HG03342 (cell line): ENCODE data around the gene TARS2.

ENCODE experiments used
- ATAC-seq: cut with Tn5 transposase; IDR thresholded peaks from one replicate; pipeline ENCODE4 v1.9.1; 2021; ENCODE audit warnings: mild to moderate bottlenecking, moderate library complexity; ENCODE audit not compliant: unreplicated experiment

The TARS2 gene

DNA sequence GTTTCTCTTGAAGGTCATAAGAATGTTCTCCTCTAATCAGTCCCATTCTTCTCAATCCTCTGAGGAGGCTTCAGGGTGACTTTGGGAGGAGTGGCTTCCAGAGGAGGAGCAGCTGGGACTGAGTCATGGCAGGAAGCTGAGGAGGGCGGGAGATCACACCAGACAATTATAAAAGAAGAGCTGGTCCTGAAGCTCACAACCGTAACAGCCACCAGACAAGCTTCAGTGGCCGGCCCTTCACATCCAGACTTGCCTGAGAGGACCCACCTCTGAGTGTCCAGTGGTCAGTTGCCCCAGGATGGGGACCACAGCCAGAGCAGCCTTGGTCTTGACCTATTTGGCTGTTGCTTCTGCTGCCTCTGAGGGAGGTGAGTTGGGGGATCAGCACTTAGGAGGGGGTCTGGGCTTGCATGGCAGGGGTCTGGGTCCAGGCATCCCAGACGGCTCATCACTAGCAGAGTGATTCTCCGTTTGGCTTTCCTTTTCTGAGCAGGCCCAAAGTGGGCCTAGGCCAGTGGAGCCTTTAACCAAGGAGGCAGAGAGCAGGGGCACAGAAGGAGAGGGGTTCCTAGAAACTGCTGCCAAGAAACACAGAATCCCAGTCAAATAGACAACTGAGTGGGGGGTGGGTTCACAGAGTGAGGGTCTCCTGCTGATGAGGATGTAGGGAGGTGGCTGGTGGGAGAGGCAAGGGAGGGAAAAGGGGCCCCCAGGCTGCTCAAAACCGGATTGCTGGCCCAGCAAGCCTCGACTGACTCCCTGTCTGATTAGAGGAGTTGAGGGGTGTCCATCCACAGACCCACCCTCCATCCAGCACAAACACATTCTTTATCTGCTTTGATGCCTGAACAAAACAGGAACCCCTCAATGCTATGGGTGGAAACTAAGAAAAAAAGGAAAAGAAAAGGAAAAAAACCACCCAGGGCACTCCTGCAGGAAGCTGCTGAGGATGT lies 21.0 kb downstream of the TARS2 start, which contains the start of gene ECM1:
Gene ECM1, plus strand, starts transcription at position 198 of the 953 bp plus-strand sequence. Its CDS starts 101 bp downstream, at position 299.
- no peak for ATAC-seq

DNA sequence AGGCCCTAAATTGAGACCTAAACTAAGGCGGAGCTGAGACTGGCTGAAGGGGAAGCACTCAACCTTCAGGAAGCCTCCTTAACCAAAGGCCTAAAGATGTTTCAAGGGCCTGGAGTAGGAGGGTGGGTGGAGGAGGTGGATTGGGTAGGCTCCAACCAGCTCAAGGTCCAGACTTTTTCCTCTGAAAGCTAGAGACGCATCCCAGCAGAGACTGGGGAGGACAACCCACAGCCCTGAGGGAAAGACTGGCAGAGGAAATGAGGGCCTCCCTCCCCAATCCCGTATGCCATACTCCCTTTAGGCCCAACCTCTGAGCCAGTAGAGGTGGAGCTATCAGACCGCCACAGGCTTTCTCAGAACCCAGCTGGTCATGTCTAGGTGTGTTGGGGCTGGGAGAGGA lies 21.8 kb downstream of the TARS2 start:
- ATAC-seq: no peak

DNA sequence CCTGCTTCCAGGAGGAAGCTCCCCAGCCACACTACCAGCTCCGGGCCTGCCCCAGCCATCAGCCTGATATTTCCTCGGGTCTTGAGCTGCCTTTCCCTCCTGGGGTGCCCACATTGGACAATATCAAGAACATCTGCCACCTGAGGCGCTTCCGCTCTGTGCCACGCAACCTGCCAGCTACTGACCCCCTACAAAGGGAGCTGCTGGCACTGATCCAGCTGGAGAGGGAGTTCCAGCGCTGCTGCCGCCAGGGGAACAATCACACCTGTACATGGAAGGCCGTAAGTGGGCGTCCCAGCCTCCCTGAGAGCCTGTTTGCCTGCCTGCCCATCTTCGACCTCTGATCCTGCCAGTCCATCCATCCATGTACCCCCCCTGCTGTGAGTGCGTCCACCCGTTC lies 24.3 kb downstream of the TARS2 start:
- ATAC-seq: no peak

GRCh38 chr1:150511985-150512660 lies 24.9 kb downstream of the TARS2 start:
- no peak for ATAC-seq

DNA sequence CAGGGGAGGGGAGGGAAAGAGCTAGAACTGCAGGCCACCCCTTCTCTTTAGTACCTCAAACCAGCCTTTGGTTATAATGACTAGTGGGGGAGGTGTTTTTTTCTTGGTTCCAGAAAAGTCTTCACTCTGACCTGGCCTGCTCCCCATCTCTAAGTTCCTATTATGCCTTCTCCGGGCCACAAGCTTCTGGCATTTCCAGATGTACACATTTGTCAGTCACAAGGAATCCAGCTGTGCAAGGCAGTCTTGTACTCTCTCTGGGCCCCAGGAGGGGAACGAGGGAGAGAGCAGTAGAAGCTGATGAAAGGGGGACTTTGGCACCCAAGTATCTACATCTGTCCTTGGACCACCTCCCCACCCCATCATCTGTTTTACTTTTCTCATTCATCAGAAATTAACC lies 25.6 kb downstream of the TARS2 start:
- no peak for ATAC-seq

GRCh38 chr1:150513351-150513791 lies 26.2 kb downstream of the TARS2 start:
- no peak for ATAC-seq

GRCh38 chr1:150514260-150514659 lies 27.0 kb downstream of the TARS2 start:
- ATAC-seq: no peak

GRCh38 chr1:150514913-150515327 lies 27.7 kb downstream of the TARS2 start:
- no peak for ATAC-seq

- ATAC-seq: peak; percentile 95
Observed at GRCh38 chr1:150515328-150516049, 28.3 kb downstream of the TARS2 start, which contains the start of gene FALEC. TSS of gene FALEC (plus strand) at chr1:150515752.

DNA sequence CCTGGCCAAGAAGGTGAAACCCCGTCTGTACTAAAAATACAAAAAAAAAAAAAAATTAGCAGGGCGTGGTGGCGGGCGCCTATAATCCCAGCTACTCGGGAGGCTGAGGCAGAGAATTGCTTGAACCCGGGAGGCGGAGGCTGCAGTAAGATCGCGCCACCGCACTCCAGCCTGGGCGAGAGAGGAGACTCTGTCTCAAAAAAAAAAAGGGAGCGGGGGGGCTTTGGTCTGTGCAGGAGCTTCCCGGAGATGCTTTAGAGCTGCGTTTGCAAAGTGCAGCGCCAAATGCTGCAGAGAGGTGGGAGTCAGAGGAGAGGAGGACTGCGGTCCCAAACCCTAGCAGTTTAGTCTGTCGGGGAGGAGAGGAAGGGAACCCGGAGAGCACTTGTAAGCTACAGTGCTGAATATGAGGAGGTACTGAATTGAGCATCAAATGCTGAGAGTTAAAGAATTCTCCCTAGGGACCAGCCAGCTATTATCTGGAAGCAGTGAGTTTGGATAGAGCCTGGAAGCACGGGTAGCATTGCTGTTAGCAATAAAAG lies 28.9 kb downstream of the TARS2 start:
- no peak for ATAC-seq

- ATAC-seq: no peak
Observed at GRCh38 chr1:150516616-150517015, 29.4 kb downstream of the TARS2 start.

GRCh38 chr1:150521196-150521968 lies 34.2 kb downstream of the TARS2 start:
- no peak for ATAC-seq

DNA sequence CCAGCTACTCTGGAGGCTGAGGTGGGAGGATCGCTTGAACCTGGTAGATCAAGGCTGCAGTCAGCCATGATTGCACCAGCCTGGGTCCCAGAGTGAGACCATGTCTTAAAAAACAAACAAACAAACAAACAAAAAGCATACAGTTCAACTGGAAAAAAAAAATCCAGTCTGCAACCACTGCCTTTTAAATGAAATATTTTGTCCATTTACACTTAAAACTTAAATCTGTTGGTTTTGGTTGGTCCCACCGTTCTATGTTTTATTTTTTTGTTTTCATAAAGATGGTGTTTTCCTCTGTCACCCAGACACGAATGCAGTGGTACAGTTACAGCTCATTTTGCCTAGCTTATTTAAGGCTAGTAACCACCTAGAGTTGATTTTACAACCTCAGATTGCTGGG lies 38.1 kb downstream of the TARS2 start:
- ATAC-seq: no peak

GRCh38 chr1:150528196-150528595 lies 41.0 kb downstream of the TARS2 start:
- ATAC-seq: no peak

DNA sequence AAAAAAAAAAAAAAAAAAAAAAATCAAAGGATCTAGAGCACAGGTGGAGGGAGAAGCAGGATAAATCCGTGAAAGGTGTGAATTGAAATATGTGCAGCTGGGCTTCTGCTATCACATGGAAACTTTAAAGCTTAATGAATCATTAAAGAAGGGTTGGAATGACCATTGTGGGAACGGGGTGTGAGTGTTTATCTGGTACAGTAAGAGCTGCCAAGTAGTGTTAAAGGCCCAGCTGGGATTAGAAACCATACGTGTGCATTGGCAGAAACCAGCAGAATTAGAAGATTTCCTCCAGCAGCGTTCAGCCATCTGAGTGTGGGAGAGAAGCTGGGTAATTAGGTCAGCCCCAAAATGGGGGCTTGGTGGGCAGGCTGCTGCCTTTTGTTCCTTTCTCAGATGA lies 41.8 kb downstream of the TARS2 start:
- ATAC-seq: no peak

DNA sequence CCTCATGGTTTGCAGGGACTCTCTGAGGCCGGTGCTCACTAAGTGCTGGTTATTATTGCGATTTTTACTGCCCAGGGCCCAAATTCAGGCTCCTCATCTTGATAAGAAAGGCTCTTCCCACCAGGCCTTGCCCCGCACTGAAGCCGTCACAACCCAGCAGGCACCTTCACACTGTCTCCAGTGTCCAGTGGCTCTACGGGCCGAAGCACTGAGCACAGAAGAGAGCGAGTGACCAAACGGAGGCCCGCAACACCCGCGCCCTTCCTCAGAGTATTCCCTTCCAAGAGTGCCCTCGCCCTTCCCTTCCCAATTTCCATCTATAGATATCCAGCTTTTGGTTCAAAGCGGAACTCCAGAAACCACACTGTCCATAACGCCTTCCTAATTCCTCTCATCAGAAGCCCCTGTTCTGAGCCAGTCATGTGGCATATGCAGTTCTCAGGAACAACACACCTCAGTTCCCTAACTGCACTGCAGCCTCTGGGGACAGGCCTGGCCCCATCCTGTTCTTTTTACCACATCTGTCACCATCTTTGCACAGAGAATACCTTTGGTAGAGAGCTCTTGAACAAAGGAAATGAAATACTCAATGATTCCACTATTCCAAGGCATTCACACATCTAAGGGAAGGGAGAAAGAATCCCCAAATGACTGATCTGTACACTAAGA lies 43.4 kb downstream of the TARS2 start:
- ATAC-seq: no peak

GRCh38 chr1:150532860-150533259 lies 45.6 kb downstream of the TARS2 start:
- no peak for ATAC-seq

DNA sequence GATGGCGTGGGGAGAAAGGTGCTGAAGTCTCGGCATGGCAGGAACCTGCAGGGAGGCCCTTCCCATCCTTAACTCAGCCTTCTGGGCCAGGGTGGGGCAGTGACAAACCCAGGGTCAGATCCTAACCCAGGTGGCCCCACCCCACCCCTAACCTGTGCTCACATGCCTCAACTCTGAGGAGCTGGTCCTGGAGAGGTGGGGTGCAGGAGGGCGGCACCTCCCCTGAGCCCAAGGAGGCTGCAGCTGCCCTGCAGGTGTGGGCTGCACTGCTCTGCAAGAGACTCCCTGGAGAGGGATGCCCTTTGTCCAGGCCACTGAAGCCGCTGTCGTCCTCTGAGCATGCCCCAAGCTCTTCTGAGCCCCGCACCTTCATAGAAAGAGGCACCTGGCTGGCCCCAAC lies 46.8 kb downstream of the TARS2 start:
- no peak for ATAC-seq

DNA sequence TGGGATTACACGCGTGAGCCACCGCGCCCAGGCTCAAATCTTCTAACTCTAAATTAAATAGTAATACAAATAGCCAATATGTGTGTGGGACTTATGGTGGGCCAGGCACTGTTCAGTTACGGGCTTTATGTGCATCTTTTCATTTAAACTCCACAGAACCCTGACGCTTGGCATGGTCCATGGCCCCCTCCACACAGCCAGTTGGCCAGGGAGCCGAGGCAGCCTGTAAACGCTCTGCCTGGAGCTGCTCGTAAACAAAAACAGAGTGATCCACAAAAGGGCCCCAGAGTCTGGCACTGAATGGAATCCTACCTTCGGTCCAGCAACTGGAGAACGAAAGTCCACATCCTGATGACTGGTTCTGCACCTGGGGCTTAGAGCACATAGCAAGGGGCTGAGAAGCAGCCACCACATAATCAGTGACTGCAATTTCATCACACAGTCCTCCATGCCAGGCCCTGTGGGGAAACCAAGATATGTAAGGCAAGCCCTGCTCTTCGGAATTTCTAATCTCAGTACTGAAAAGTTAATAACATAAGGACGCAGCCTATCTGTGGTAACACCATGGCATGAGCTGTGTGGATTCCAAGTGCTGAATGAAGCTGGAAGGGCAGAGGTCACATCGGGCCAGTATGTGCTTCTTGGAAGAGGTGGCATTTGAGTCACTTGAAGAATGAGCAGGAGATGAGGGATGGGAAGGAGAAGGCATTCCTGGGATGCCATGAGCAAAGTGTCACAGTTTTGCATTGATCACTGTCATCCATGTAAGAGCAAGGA lies 48.5 kb downstream of the TARS2 start:
- no peak for ATAC-seq
